HG03280 (cell line): Measurements from ENCODE around the gene FCHO2.

Experiments
- ATAC-seq: cut with Tn5 transposase; IDR thresholded peaks from one replicate; pipeline ENCODE4 v1.9.1; 2021; ENCODE audit warnings: mild to moderate bottlenecking, moderate library complexity; ENCODE audit not compliant: unreplicated experiment

FCHO2 gene

DNA sequence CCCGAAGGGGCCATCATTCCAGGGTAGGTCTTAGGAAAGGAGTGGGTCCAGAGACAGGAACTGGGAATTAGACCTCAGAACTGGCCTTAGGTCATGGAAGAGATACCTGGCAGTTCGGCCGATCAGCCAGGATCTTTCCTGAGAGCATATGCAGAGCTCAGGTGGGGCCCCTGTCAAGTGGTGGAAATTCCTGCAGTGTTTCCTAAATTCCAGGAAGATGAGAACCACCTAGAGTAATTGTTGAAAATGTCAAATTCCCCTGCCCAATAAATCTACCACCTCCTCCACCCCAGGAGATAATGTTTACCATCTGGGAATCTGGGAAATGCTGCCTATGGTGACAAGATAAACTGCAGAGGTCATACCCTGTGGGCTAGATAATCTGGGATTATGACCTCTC lies 179.2 kb downstream of the FCHO2 start:
- no peak for ATAC-seq

DNA sequence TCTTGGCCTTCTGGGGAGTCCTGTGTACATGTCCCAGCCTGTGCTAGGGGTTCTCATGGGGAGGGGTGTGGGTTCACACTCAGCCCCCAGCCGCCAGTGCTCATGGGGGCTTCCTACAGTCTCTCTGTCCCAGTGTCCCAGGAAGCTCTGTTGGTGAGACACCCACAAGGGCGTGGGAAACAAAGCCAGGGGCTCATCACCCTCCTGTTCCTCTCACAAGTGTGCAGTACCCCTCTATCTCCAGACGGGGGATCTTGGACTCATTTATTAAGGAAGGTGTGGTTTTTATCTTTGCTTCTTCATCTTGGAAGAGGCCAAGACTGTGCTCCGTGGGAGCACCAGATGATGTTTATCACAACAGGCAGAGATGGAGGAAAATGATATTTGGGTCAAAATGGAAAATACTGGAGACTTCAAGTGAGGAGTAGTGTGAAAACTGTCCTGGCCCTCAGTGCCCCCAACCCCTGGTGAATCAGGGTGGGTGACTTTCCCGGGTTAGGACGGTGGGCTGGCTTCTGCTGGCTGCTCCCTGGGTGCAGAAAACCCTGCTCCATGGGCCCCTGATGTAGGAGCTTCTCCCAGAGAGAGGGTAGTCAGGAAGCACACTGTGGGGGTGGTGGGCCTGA lies 179.7 kb downstream of the FCHO2 start:
- no peak for ATAC-seq

- no peak for ATAC-seq
These were observed 180.3 kb downstream of the FCHO2 start for GRCh38 chr5:73136055-73136562.

DNA sequence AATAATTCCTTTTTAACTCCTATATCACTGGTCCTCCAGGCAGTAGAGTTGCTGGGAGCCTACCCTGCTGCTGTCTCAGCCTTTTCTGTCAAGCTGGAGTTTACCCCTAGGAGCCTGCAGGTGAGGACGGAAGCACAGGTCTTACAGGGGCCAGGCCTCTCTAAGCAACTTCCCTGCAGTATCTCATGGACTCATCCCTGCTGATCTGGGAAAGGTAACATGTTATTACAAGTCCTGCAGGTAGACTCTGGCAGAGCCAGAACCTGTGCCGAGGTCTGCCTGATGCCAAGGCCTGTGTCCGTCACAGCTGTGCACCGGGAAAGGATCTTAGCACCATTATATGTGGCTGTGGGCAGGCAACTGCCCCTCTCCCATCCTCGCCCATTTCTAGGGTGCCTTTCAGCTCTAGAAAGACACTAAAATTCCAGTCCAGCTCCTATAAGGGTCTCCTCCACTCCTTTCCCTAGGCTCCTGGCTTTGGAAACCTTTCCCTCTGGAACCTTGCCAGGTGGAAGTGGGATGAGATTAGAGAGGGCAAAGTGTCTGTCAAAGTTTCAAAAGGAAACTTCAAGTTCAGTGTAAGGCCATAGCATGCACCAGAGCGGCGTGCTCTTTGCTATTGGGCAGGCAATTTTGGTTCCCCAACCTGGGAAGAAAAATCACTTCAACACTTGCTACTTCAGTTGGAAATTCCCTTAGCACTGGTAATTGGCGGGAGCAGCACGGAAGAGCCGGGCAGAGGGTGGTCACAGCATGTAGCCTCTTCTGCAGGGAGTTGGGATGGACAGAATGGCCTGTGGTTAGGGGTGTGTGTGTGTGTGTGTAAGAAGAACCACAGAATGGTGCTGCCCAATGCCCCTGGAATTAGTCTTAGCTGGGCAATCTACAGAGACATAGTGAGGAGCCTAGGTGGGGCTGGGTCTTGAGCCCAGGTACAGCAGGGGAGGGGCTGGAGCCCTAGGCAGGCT lies 182.0 kb downstream of the FCHO2 start:
- ATAC-seq, result no peak

DNA sequence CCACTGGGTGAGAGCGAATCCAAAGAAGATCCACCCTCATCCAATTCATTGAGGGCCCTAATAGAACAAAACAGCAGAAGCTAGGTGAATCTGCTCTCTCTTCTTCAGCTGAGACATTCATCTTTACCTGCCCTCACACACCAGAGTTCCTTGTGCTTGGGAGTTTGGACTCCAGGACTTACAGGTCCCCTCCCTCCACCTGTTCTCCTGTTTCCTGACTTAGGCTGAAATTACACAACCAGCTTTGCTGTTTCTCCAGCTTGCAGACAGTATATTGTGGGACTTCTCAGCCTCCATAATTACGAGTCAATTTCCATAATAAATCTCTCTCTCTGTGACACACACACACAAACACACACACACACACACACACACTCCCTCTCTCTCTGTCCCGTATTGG lies 183.6 kb downstream of the FCHO2 start:
- no peak for ATAC-seq
